Measurements from ENCODE around the gene GMPR2. TPM values are rescaled to one million over a fixed set of nuclear protein-coding genes. Genes with fewer than 3 reads are reported as not detected.
A peak's percentile ranks its signal among the peaks of the same experiment; 100 is the strongest.

Gene GMPR2
- total and polyA plus RNA-seq, 2 of the 13 experiments (the other 11 are each of a cell fraction or from before 2014, with no cell fraction given) = 210 to 273 TPM

GRCh38 chr14:24253936-24254335 lies 21.2 kb downstream of the GMPR2 start:
- no peak for ATAC-seq
- TF ChIP-seq FOXP1 (IDR thresholded peaks at IDR 0.05) (no peak), FOXP1 (CRISPR knock-in tag; IDR thresholded peaks at IDR 0.05) (no peak), HCFC1 (IDR thresholded peaks at IDR 0.05; ENCODE audit: low read depth, low read length) (peak; percentile 17; the same call in 1 of the 2 replicates), CBX5 (CRISPR knock-in tag; IDR thresholded peaks at IDR 0.05; ENCODE audit: borderline replicate concordance) (no peak), ZNF44 (CRISPR knock-in tag; IDR thresholded peaks at IDR 0.05) (no peak), ZSCAN25 (CRISPR knock-in tag; IDR thresholded peaks at IDR 0.05) (no peak), ZNF574 (CRISPR knock-in tag; IDR thresholded peaks at IDR 0.05) (peak; percentile 18; the same call in 1 of the 2 replicates), ELF1 (CRISPR knock-in tag; IDR thresholded peaks at IDR 0.05) (no peak), GMEB1 (CRISPR knock-in tag; IDR thresholded peaks at IDR 0.05; ENCODE audit: borderline replicate concordance) (no peak), BRCA1 (CRISPR knock-in tag; IDR thresholded peaks at IDR 0.05) (no peak)
- TF ChIP-seq, protein P1, sequence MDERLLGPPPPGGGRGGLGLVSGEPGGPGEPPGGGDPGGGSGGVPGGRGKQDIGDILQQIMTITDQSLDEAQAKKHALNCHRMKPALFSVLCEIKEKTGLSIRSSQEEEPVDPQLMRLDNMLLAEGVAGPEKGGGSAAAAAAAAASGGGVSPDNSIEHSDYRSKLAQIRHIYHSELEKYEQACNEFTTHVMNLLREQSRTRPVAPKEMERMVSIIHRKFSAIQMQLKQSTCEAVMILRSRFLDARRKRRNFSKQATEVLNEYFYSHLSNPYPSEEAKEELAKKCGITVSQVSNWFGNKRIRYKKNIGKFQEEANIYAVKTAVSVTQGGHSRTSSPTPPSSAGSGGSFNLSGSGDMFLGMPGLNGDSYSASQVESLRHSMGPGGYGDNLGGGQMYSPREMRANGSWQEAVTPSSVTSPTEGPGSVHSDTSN (CRISPR knock-in tag; IDR thresholded peaks at IDR 0.05) = no peak
- TF ChIP-seq, protein P2, sequence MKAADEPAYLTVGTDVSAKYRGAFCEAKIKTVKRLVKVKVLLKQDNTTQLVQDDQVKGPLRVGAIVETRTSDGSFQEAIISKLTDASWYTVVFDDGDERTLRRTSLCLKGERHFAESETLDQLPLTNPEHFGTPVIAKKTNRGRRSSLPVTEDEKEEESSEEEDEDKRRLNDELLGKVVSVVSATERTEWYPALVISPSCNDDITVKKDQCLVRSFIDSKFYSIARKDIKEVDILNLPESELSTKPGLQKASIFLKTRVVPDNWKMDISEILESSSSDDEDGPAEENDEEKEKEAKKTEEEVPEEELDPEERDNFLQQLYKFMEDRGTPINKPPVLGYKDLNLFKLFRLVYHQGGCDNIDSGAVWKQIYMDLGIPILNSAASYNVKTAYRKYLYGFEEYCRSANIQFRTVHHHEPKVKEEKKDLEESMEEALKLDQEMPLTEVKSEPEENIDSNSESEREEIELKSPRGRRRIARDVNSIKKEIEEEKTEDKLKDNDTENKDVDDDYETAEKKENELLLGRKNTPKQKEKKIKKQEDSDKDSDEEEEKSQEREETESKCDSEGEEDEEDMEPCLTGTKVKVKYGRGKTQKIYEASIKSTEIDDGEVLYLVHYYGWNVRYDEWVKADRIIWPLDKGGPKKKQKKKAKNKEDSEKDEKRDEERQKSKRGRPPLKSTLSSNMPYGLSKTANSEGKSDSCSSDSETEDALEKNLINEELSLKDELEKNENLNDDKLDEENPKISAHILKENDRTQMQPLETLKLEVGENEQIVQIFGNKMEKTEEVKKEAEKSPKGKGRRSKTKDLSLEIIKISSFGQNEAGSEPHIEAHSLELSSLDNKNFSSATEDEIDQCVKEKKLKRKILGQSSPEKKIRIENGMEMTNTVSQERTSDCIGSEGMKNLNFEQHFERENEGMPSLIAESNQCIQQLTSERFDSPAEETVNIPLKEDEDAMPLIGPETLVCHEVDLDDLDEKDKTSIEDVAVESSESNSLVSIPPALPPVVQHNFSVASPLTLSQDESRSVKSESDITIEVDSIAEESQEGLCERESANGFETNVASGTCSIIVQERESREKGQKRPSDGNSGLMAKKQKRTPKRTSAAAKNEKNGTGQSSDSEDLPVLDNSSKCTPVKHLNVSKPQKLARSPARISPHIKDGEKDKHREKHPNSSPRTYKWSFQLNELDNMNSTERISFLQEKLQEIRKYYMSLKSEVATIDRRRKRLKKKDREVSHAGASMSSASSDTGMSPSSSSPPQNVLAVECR (CRISPR knock-in tag; IDR thresholded peaks at IDR 0.05; ENCODE audit: borderline replicate concordance) = peak; percentile 12; the same call in 1 of the 2 replicates
- TF ChIP-seq, protein P3, sequence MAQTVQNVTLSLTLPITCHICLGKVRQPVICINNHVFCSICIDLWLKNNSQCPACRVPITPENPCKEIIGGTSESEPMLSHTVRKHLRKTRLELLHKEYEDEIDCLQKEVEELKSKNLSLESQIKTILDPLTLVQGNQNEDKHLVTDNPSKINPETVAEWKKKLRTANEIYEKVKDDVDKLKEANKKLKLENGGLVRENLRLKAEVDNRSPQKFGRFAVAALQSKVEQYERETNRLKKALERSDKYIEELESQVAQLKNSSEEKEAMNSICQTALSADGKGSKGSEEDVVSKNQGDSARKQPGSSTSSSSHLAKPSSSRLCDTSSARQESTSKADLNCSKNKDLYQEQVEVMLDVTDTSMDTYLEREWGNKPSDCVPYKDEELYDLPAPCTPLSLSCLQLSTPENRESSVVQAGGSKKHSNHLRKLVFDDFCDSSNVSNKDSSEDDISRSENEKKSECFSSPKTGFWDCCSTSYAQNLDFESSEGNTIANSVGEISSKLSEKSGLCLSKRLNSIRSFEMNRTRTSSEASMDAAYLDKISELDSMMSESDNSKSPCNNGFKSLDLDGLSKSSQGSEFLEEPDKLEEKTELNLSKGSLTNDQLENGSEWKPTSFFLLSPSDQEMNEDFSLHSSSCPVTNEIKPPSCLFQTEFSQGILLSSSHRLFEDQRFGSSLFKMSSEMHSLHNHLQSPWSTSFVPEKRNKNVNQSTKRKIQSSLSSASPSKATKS (CRISPR knock-in tag; IDR thresholded peaks at IDR 0.05) = no peak

More at GRCh38 chr14:24253936-24254335, 21.2 kb downstream of the GMPR2 start:
- CTCF ChIA-PET (ENCODE audit: low intra/inter-chr PET ratio, low total read pairs) = no interaction called here
- in situ Hi-C loops (cut with HindIII; ENCODE audit: extremely low pct_ligation_motif_present, low pct_unique_long_range_greater_than_20kb) = no loop called here
- Histone ChIP-seq H3K36me3 (replicated peaks in 1 of 2; ENCODE audit: control insufficient read depth in 1 of 2, insufficient read depth in 2 of 2, low read length in 2 of 2) (peaks cover 0 to 1% of the 10 kb centered on the region in 2 experiments; a peak in 1 of 5 replicates), H2AFZ (ENCODE audit: low read length) (no peak overlapping the region), H4K20me1 (ENCODE audit: insufficient read depth, low read length) (no peaks in the 10 kb centered on the region), H3K27ac (ENCODE audit: extremely low read length, insufficient read depth, low read length) (no peak overlapping the region), H3K27me3 (ENCODE audit: control insufficient read depth in 1 of 2, insufficient read depth in 2 of 2, low read length in 2 of 2) (no peaks in the 10 kb centered on the region), H3K9ac (ENCODE audit: insufficient read depth, low read depth, low read length) (no peak overlapping the region), H3K9me3 (ENCODE audit: low read length) (no peaks in the 10 kb centered on the region), H3K4me2 (ENCODE audit: low read depth, low read length) (no peak overlapping the region), H3K4me3 (replicated peaks in 1 of 3; ENCODE audit: insufficient read depth in 1 of 3, low read depth in 2 of 3, low read length in 3 of 3) (no peak overlapping the region), H3K4me1 (ENCODE audit: insufficient read depth, low read length) (peaks cover 39% of the 10 kb centered on the region), H3K79me2 (ENCODE audit: insufficient read depth, low read length) (no peaks in the 10 kb centered on the region)
- 94% methylated on average over 7 of the region's 7 CpGs for WGBS (ENCODE audit: low lambda C conversion rate)
- BruUV-seq (replicated peaks) = no TSS peak
- intact Hi-C loops (cut with micrococcal nuclease; ENCODE audit: unreplicated experiment) = no loop called here
- POLR2A ChIA-PET = interaction anchor here (1.7 to 13.2 kb wide), 5 partner anchors 11 to 58 kb away, joined by 4 to 254 read pairs (median 21); partner anchors contain the start of genes CHMP4A, DHRS1, NOP9 and RABGGTA
- DNase-seq (ENCODE audit: low spot score) (no peak), FAIRE-seq (no peak)
